ENCODE results near the gene ZSCAN4.

The ZSCAN4 gene

DNA sequence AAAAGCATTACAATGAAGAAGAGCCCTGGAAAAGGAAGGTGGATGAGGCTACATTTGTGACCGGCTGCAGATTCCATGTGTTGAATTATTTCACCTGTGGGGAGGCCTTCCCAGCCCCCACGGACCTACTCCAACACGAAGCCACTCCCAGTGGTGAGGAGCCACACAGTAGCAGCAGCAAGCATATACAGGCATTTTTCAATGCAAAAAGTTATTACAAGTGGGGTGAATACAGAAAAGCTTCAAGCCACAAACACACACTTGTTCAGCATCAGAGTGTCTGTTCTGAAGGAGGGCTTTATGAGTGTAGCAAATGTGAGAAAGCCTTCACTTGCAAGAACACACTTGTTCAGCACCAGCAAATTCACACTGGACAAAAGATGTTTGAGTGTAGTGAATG lies 18.0 kb downstream of the ZSCAN4 start:
- no peak for FAIRE-seq

DNA sequence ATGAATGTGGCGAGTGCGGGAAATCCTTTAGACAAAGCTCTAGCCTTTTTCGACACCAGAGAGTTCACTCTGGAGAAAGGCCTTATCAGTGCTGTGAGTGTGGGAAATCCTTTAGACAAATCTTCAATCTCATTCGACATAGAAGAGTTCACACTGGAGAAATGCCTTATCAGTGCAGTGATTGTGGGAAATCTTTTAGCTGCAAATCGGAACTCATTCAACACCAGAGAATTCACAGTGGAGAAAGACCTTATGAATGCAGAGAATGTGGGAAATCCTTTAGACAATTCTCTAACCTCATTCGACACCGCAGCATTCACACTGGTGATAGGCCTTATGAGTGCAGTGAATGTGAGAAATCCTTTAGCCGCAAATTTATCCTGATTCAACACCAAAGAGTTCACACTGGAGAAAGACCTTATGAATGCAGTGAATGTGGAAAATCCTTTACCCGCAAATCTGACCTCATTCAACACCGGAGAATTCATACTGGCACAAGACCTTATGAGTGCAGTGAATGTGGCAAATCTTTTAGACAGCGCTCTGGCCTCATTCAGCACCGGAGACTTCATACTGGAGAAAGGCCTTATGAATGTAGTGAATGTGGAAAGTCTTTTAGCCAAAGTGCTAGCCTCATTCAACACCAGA lies 18.8 kb downstream of the ZSCAN4 start:
- no peak for FAIRE-seq

DNA sequence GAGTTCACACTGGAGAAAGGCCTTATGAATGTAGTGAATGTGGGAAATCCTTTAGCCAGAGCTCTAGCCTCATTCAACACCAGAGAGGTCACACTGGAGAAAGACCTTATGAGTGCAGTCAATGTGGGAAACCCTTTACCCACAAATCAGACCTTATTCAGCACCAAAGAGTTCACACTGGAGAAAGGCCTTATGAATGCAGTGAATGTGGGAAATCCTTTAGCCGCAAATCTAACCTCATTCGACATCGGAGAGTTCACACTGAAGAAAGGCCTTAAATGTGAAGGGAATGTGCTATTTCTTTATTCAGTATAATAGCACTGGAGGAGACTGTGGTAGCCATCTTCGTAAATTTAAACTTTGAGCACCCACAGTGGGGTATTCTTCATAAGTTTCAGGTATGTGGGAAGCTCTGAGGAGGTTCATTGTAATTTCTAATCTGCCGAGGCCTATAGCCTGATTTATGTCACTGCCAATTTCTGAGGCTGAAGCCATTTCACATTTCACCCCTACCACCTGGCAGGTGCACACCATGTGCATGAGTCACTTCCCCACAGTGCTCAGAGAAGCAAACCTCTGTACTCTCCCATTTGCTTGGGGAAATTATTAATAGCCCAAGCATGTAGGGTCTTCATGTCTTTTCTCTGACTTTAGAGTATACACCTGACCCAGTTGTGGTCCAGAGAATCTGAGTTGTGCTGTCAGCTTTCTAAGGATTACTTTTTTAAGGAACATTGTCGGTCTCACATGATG lies 19.5 kb downstream of the ZSCAN4 start:
- FAIRE-seq: no peak

DNA sequence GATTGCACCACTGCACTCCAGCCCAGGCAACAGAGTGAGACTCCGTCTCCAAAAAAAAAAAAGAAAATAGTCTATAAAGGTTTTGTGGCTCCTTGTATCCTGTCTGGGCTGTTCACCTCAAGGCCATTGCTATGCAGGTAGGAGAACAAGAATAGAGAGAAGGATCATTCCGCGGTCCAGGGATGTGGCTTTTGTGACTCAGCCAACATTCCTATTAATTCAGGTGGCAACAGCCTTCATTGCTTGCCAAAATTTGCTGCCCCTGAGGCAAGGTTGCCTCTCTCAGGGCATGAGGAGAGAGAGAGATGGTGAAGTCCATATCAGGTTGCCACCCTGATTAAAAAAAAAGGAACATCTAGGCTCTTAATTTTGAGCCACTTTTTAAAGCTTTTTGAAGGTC lies 21.0 kb downstream of the ZSCAN4 start:
- no peak for FAIRE-seq

DNA sequence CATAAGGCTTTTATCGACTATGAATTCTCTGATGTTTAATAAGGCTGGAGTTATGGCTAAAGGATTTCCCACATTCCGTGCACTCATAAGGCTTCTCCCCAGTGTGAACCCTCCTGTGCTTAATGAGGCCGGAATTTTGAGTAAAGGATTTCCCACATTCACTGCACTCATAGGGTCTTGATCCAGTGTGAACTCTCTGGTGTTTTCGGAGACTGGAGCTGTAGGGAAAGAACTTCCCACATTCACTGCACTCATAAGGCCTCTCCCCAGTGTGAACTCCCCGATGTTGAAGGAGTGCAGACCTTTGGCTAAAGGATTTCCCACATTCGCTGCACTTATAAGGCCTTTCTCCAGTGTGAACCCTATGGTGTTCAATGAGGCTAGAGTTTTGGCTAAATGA lies 32.9 kb downstream of the ZSCAN4 start:
- no peak for FAIRE-seq

DNA sequence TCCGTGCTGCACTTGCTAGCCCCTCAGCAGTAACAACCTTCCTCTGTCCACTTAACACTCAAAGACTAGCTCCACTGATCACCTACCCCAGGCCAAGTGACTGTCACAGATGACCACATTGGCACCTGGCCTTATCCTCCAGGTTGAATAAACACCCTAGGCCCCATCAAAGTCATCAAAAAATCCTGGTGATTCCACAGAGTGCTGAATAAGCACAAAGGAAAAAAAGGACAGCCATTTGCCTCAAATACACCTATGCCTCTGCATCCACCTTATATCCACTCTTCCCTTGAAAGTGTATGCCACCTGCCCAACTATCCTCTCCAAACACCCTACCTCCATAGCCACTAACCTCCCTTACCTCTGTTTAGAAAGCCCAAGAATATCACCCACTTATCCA lies 37.6 kb downstream of the ZSCAN4 start:
- no peak for FAIRE-seq

DNA sequence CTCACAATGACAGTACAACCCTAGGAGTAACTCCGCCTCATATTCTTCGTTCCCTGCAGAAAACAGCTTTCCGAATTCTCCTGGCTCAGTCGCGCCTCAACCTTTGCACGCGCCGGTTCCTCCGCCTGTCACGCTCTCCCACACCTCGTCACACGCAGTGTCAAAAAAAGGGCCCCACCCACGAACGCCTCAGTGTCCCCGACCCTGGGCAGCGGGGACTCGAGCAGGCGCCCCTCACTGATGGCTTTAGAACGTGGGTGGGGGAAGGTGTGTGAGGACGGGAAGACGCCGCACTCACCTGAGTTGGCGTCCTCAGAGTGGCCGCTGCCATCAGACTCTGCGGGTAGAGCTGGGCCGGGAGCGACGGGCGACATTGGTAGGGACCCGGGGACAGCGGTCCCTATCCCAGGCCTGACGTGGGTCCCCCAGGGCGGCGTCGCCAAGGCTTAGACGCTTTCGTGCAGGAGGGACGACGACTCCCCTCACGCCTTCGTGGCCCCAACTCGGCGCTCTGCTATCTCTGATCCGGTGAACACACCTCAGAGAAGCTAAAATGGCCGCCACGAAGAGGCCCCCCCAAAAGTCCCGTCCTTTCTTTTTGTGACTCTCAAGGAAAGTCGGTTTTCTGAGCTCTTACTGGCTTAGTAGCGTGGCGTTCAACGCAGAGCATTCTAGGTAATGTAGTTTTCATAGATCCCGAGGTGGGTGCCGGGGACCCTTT lies 40.1 kb downstream of the ZSCAN4 start, which contains the start of gene ZNF154:
TSS of gene ZNF154 (minus strand) at position 564 of the 721 bp plus-strand sequence. CDS start at position 331, 233 bp downstream.
- FAIRE-seq: peak; percentile 85

DNA sequence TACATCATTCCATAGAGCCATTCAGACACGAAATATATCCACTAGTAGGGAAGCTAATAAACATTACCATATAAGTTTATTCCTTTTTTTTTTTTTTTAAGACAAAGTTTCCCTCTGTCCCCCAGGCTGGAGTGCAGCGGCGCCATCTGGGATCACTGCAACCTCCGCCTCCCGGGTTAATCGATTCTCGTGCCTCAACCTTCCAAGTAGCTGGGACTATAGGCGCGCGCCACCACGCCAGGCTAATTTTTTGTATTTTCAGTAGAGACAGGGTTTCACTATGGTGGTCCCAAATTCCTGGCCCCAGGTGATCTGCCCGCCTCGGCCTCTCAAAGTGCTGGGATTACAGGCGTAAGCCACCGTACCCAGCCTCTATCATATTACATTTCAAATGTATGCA lies 40.9 kb downstream of the ZSCAN4 start:
- FAIRE-seq: no peak

DNA sequence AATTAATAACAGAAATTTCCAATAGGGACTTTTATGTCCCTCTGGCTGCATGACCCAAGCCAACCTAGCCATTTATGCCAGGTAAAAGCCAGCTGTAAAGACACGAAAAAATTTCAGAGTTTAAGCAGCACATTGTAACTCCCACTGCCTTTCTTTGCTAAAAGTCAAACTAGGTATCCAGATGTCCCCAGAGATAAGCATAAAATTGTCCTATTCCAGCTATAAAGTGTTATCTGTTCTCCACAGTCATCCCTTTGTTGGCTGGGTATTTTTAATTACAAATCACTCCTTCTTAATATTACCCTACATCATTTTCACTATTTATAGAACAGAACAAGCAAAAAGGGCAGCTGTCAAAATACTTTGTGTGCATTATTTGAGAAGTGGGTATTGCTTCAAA lies 43.5 kb downstream of the ZSCAN4 start:
- FAIRE-seq: no peak

DNA sequence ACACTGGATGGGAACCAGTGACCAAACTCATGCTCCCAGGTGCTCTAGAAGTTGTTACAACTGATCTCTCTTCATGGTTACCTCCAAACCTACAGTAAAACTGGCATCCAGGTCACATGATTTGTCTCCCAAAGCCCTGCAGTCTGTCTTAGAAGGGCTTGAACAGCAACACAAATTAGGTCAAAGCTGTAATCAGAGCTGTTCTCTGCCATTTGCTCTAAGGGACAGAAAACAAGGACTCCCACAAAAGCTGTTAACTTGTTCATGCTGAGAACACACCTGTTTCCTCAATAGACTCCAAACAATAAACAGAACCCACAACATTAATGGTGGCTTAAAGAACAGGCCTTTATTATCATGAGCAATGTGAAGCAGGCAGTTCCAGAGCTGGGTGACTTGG lies 50.7 kb downstream of the ZSCAN4 start:
- FAIRE-seq: no peak

DNA sequence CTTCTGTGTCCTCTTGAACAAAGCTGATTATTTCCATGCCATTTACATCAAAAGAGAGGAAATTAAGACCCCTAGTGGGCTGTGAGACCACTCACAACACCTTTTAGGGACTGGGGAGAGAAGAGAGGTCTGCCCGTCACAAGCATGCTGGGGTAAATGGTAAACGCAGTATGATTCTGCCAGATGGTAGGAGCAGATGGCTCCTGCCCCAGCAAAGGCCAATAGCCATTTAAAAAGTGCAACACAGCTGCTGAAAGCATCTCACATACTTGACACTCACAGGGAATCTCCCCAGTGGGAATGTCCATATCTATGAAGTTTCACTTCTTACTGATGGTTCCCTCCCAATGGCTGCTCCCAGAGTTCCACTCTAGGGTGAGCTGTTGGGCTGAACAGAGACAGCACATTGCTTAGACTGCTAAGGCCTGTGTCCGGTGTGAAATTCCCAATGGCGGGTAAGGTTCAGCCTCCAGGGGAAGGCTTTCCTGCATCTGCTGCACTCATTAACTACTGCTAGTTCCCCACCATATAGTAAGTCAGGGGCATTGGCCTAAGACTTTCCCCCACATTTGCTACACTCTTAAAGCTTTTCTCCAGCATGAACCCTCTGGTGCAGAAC lies 51.3 kb downstream of the ZSCAN4 start:
- no peak for FAIRE-seq

DNA sequence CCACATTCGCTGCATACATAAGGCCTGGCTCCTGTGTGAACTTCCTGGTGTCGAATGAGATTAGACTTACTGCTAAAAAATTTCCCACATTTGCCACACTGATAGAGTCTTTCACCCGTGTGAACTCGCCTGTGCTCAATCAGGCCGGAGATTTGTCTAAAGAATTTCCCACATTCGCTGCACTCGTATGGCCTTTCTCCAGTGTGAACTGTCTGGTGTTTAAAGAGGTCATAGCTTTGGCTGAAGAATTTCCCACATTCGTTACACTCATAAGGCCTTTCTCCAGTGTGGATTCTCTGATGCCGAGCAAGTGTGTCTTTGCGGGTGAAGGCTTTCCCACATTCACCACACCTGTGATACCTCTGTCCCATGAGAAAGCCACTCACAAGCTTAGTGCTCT lies 52.1 kb downstream of the ZSCAN4 start:
- FAIRE-seq: no peak

Measured in TTC549 (cell line).